Vagina (tissue), 2 donors: ENCODE results near the gene MS4A6E.

Experiments used
- CTCF ChIP-seq, 3 experiments: fragments of 450-650 bp in 2 of 3; fragments of 200-600 bp in 1 of 3; sonication (generic) in 1 of 3; IDR thresholded peaks; one replicate each; pipeline ENCODE4 v1.5.1; 2017 to 2019; ENCODE audit warnings: antibody characterized with exemption in 3 of 3, mild to moderate bottlenecking in 2 of 3, moderate library complexity in 2 of 3
- POLR2A ChIP-seq, 2 donors: fragments of 450-650 bp; IDR thresholded peaks; one replicate each; pipeline ENCODE4 v1.6.1; 2017; ENCODE audit warnings: antibody characterized with exemption in 2 of 2, mild to moderate bottlenecking in 2 of 2, moderate library complexity in 2 of 2
- POLR2AphosphoS5 ChIP-seq, 2 donors: sonication (generic); formaldehyde crosslinking; IDR thresholded peaks; one replicate each; pipeline ENCODE4 v1.9.0; 2017; ENCODE audit warnings: antibody characterized with exemption in 2 of 2, mild to moderate bottlenecking in 2 of 2, low read depth in 1 of 2; ENCODE audit not compliant: insufficient read depth in 1 of 2

- TF ChIP-seq CTCF (IDR thresholded peaks at IDR 0.05) (no peak), POLR2A (IDR thresholded peaks at IDR 0.05) (no peak), POLR2AphosphoS5 (IDR thresholded peaks at IDR 0.05; ENCODE audit: insufficient read depth in 1 of 2, low read depth in 1 of 2) (no peak)
These were observed 11.2 kb upstream of the MS4A6E start for GRCh38 chr11:60315871-60316270.
